ENCODE results near the gene FAHD1. TPM values are rescaled to one million over a fixed set of nuclear protein-coding genes. Genes with fewer than 3 reads are reported as not detected.

FAHD1 gene
- total and polyA plus RNA-seq, 9 of the 15 experiments (the other 6 are each of a cell fraction or from before 2014, with no cell fraction given), result 2.2 to 20.9 (median 10.7) TPM

DNA sequence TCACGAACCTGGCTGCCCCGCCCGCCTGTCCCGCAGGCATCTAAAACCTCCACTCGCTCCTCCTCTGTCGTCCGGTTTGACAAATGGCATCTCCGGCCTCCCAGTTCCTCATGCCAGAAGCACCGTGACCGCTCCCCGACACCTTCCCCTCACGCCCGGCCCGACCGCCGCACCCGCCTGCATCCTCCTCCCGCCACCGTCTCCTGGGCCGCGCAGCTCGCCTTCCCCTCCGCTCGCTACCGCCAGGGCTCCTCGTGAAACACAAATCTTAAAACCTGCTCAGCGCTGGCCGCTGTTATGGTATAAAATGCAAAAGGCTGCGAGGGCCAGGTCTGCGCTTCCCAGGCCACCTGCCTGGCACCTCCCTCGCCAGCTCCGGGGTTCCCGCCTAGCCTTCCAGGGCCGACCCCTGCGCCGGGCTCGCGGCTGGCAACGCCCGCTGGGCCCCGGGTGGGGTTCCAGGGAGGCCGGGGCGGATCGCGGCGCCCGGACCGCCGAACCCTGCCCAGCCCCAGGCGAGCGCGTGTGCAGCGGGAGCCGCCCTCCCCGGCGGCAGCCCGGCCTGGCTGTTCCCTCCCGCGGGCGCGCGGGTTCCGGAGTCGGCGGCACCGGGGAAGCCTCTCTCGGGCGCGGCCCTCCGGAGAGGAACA, 45.1 kb upstream of the FAHD1 start (continued):
- TF ChIP-seq, protein P1, sequence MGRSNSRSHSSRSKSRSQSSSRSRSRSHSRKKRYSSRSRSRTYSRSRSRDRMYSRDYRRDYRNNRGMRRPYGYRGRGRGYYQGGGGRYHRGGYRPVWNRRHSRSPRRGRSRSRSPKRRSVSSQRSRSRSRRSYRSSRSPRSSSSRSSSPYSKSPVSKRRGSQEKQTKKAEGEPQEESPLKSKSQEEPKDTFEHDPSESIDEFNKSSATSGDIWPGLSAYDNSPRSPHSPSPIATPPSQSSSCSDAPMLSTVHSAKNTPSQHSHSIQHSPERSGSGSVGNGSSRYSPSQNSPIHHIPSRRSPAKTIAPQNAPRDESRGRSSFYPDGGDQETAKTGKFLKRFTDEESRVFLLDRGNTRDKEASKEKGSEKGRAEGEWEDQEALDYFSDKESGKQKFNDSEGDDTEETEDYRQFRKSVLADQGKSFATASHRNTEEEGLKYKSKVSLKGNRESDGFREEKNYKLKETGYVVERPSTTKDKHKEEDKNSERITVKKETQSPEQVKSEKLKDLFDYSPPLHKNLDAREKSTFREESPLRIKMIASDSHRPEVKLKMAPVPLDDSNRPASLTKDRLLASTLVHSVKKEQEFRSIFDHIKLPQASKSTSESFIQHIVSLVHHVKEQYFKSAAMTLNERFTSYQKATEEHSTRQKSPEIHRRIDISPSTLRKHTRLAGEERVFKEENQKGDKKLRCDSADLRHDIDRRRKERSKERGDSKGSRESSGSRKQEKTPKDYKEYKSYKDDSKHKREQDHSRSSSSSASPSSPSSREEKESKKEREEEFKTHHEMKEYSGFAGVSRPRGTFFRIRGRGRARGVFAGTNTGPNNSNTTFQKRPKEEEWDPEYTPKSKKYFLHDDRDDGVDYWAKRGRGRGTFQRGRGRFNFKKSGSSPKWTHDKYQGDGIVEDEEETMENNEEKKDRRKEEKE (IDR thresholded peaks at IDR 0.05; ENCODE audit: borderline replicate concordance in 1 of 2, control insufficient read depth in 1 of 2, low read depth in 2 of 2, low read length in 1 of 2), result no peak
- no peak for TF ChIP-seq ZNF124 (CRISPR knock-in tag; IDR thresholded peaks at IDR 0.05)
- TF ChIP-seq, protein P2, sequence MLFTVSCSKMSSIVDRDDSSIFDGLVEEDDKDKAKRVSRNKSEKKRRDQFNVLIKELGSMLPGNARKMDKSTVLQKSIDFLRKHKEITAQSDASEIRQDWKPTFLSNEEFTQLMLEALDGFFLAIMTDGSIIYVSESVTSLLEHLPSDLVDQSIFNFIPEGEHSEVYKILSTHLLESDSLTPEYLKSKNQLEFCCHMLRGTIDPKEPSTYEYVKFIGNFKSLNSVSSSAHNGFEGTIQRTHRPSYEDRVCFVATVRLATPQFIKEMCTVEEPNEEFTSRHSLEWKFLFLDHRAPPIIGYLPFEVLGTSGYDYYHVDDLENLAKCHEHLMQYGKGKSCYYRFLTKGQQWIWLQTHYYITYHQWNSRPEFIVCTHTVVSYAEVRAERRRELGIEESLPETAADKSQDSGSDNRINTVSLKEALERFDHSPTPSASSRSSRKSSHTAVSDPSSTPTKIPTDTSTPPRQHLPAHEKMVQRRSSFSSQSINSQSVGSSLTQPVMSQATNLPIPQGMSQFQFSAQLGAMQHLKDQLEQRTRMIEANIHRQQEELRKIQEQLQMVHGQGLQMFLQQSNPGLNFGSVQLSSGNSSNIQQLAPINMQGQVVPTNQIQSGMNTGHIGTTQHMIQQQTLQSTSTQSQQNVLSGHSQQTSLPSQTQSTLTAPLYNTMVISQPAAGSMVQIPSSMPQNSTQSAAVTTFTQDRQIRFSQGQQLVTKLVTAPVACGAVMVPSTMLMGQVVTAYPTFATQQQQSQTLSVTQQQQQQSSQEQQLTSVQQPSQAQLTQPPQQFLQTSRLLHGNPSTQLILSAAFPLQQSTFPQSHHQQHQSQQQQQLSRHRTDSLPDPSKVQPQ (CRISPR knock-in tag; IDR thresholded peaks at IDR 0.05; ENCODE audit: borderline replicate concordance), result no peak
- 0 out of 2 replicates have a peak, but pooled peaks have one; percentile 49 for TF ChIP-seq ELF2 (CRISPR knock-in tag; IDR thresholded peaks at IDR 0.05)
- TF ChIP-seq MXI1 (IDR thresholded peaks at IDR 0.05; ENCODE audit: low read depth, low read length), result no peak
- TF ChIP-seq BRD9 (IDR thresholded peaks at IDR 0.05; ENCODE audit: low read depth, partially characterized antibody), result no peak
- no peak for TF ChIP-seq PRMT5 (CRISPR knock-in tag; IDR thresholded peaks at IDR 0.05)
- no peak for TF ChIP-seq MAFG (tag; conservative IDR thresholded peaks at IDR 0.05)
- no peak for TF ChIP-seq ZNF146 (CRISPR knock-in tag; IDR thresholded peaks at IDR 0.05; ENCODE audit: unreplicated experiment)
- TF ChIP-seq, protein P3, sequence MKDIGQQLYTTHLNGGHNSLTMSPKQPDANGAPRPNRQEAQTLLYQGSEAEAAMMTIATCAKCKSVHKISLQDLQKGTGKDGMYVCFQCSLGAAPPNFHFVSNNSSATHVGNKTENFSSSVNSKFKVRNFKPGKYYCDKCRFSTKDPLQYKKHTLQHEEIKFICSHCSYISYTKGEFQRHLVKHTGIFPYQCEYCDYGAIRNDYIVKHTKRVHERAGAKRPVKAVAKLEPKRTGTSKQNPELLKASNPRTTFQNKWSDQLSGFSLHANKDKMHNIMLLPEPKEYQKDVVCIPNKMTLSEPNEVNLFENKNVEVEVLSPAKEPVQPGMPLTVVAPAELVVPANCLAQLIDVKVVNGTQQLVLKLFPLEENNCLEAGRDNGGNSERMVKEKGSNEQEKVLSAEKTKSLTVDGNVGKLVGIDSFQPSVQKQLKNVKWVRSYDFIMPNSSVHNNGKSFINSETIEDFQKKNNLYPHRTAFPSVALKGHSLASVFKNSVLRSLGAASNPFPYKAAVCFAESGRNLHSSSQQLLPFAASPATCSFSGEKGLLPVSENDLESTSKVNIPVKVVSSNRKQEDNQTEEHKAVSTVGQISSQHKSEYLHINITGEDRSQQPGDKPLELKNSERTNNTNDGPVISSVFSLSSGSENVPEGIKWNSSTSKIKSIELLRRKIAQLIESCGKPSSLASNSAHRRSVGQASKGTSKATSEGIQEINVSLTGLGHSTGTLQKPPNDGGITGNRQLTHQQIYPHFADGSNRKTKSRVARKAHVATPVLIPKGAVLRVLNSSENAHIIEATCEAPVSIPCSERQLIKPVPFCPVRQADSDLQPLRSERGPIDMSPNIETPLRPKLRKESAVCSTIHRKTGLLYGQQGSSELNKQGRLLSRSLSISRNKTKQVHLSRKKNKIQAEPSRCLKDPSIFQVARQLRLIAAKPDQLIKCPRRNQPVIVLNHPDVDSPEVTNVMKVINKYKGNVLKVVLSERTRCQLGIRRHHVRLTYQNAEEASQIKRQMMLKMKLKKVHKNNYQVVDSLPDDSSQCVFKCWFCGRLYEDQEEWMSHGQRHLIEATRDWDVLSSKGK (CRISPR knock-in tag; IDR thresholded peaks at IDR 0.05), result no peak
- TF ChIP-seq BHLHE40 (IDR thresholded peaks at IDR 0.05; ENCODE audit: low read length), result no peak
- TF ChIP-seq POLR2G (IDR thresholded peaks at IDR 0.05; ENCODE audit: low read depth, low read length), result peak; percentile 64
- TF ChIP-seq, protein P4, sequence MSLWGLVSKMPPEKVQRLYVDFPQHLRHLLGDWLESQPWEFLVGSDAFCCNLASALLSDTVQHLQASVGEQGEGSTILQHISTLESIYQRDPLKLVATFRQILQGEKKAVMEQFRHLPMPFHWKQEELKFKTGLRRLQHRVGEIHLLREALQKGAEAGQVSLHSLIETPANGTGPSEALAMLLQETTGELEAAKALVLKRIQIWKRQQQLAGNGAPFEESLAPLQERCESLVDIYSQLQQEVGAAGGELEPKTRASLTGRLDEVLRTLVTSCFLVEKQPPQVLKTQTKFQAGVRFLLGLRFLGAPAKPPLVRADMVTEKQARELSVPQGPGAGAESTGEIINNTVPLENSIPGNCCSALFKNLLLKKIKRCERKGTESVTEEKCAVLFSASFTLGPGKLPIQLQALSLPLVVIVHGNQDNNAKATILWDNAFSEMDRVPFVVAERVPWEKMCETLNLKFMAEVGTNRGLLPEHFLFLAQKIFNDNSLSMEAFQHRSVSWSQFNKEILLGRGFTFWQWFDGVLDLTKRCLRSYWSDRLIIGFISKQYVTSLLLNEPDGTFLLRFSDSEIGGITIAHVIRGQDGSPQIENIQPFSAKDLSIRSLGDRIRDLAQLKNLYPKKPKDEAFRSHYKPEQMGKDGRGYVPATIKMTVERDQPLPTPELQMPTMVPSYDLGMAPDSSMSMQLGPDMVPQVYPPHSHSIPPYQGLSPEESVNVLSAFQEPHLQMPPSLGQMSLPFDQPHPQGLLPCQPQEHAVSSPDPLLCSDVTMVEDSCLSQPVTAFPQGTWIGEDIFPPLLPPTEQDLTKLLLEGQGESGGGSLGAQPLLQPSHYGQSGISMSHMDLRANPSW (CRISPR knock-in tag; IDR thresholded peaks at IDR 0.05), result no peak

Data from K562 (cell line).